ENCODE data around the gene LYAR.

The LYAR gene, protein sequence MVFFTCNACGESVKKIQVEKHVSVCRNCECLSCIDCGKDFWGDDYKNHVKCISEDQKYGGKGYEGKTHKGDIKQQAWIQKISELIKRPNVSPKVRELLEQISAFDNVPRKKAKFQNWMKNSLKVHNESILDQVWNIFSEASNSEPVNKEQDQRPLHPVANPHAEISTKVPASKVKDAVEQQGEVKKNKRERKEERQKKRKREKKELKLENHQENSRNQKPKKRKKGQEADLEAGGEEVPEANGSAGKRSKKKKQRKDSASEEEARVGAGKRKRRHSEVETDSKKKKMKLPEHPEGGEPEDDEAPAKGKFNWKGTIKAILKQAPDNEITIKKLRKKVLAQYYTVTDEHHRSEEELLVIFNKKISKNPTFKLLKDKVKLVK

GRCh38 chr4:4289941-4290850, at the start of gene LYAR, which contains the start of gene ZBTB49:
TSS of gene LYAR (minus strand) at chr4:4290154. CDS start at chr4:4283742, 6,412 bp downstream.
TSS of gene ZBTB49 (plus strand) at chr4:4290251. CDS start at chr4:4299946, 9,695 bp downstream.
- no peak for FAIRE-seq

DNA sequence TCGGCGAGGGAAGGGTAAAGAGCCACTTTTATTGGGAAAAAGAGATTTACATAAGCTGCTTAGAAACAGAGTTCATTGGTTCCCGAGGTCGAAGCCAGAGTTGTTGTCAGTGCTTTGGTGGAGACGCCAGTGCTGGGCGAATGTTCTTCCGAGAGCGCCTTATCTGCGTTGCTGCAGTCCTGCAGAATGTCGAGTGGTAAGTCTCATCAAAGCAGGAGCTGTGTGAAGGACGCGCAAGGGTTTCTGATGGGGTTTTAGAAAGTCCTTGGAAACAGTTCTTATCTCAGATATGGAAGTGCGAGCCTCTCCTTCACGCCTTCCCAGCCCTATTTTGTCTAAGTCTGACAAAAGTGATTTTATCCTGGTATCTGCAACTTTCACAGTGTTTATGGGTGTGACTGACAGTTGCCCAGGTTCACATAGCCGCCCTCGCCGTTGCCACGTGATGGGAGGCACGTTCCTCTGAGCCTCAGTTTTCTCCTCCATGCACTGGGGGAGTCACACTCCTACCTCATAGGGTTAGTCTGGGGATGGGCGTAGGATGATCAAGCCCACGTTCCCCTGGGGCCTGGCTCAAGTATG, 49.6 kb upstream of the LYAR start:
- FAIRE-seq: no peak

DNA sequence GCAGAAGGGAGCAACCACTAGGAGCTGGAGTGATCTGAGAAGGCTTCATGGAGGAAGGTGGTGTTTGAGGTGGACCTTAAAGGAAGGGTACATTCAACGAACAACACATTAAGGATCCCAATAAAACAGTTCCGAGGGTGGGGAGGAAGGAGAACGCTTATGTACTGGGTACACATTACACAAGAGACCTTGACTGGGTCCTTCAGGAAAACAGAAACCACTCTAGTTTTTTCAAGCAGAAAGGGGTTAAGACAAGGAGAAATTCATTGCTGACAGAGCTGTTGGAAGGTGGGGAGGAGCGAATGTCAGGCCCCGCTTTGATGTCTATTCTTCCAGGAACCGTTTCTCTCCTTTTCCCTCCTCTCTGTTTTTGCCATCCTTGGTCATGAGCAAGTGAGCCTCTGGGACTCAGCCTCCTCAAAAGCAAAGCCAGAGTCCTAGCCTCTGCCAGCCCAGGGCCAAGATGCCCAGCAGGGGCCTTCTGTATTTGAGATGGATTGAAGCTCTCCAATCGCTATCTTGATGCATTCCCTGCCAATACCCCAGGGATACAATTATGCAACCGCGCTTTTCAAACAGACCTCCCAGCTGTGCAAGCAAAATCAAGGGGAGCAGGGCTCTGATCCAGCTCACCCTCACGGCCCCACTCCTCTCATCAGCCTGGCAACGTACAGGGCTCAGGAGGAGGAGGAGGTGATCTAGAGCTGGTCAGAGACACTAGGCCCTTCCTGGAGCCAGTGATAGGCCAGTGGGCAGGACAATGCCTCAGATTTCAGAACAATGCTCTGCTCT, 48.5 kb upstream of the LYAR start:
- no peak for FAIRE-seq

- FAIRE-seq: peak; percentile 21
These were observed 45.0 kb upstream of the LYAR start for GRCh38 chr4:4334798-4335520.

DNA sequence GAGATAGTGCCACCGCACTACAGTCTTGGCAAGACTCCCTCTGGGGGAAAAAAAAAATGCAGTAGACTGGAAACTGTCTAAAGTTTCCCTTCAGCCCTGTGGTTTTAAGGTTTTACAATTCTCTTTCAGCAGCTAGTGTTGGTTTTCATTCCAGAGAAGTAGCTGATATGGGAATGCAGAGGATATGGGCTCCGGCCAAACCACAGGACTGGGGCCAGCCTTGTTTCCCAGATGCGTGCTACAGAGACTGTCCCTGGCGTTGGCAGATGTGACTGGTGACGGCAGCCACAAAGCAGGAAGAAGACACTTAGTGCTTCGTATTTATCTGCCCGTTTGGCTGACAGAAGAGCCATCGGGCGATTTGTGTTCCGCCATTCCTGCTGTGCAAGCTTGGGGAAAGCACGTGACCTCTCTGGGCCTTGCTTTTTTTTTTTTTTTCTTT, 43.3 kb upstream of the LYAR start:
- no peak for FAIRE-seq

DNA sequence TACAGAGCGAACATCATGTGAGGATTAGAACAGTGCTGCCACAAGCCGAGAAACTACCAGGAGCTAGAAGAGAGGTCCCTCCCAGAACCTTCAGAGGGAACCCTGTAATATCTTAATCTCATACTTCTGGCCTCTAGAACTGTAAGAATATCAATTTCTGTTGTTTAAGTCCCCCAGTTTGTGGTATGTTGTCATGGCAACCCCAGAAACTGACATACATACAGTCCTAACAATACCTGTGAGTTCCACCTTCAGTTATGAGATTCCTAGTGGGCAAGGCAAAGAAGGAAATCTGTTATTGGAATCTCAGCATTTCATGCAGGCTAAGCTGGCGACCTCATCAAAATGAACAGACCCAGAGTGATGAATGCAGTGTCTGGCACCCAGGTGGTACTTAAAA, 42.6 kb upstream of the LYAR start:
- no peak for FAIRE-seq

GRCh38 chr4:4330794-4331193, 40.8 kb upstream of the LYAR start:
- FAIRE-seq: no peak

DNA sequence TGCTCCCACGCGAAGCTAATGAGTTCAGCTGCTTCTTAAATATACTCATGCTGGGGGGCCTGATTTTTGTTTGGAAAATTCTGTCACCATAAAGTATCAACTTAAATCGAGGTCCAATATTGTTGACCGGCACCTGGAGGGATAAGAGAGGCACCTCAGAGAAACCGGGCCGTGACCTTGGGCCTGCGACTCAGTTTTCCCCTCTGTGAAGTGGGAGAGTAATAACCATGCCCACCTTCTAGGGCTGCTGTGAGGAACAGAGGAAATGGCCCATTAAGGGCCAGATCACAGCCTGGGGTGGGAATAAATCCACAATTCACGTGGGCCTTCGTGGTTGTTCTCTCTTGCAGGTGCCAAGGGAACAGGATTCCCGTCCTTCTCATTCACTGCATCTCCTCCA, 39.5 kb upstream of the LYAR start:
- FAIRE-seq: no peak

DNA sequence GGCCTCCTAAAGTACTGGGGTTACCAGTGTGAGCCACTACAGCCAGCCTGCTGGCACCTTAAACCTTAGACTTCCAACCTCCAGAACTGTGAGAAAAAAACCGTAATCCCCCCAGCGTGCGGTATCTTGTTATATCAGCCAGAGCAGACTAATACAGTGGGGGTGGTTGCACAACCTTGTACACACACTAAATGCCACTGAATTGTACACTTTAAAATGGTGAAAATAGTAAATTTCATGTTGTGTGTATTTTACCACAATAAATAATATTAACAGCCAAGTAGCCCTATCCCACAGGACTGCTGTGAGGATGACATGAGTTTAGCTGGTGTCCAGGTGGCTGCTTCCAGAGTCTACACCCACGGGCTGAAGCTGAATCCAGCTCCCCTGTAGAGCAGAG, 38.9 kb upstream of the LYAR start:
- no peak for FAIRE-seq

GRCh38 chr4:4328206-4328605, 38.3 kb upstream of the LYAR start:
- FAIRE-seq: no peak

- no peak for FAIRE-seq
These were observed 37.7 kb upstream of the LYAR start for GRCh38 chr4:4327652-4328121.

GRCh38 chr4:4326166-4326565, 36.2 kb upstream of the LYAR start:
- no peak for FAIRE-seq

- no peak for FAIRE-seq
These were observed 35.4 kb upstream of the LYAR start for GRCh38 chr4:4325321-4325720.

DNA sequence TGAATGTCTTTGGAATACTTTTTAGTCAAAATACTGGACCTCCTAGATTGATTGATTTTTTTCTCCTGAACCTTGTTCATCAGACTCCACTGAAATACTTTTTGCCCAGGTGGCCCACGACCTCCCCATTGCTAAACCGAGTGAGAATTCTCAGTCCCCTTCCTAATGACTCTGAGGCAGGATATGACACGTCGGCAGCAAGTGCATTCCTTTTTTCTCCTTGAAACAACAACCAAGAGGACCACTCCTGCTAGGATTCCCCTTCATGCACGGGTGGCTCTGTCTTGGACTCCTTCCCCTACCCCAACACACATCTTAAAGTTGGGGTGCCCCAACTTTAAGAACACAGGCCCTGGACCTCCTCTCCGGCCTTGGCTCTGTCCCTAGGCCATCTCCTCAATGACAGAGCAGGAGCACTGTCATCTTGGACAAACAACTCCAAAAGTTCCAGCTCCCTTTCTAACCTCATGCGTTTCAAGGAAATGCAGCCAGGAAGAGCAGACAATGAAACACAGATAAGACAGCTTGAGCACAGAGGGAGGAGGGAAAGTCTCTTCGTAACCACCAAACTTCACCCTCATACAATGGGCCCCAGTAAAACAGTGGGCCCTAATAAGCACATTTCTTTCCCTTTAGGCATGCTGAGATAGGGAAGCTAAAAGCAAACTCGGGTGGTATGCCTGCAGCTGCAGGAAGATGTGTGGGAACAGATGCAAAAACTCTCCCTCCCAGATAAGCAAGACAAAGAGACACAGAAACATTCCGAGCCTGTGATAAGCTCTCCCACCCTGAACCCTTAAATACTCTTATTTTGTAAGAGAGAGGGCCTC, 34.0 kb upstream of the LYAR start:
- FAIRE-seq: no peak

DNA sequence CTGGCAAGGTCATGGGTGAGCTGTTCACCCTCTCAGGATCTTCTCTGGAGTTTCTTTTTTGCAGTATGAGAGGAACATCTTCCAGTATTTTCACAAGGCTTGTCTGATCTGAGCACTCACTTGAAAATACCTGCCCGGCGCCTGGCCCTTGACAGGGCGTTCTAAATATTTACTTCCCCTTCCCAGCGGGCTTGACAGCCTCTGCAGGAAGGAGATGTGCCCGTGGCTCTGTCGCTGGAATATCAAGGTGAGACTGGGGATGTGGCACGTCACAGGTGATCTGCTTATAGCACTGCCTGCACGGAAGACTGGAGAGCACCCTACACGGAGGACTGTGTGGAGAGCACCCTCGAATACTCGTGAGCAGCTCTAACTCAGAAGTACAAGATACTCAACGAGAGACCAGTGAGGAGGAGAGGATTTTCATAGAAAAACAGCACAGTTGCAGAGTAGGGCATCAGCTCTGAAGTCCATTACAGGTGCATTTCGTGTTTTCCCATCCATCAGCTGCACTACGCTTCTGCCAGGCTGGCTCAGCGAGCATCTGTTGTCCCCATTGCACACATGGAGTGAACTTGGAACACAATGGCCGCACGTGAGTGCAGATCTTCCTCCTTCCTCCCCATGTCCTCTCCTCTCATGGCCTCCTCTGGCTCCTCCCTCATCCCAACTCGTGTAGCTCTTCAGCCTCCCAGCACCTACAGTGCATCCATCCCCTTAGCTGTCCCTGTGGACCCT, 32.2 kb upstream of the LYAR start:
- no peak for FAIRE-seq

GRCh38 chr4:4320951-4321714, 31.2 kb upstream of the LYAR start:
- no peak for FAIRE-seq

- no peak for FAIRE-seq
These were observed 30.6 kb upstream of the LYAR start for GRCh38 chr4:4320528-4320927.

- no peak for FAIRE-seq
These were observed 27.7 kb upstream of the LYAR start for GRCh38 chr4:4317496-4318232.

DNA sequence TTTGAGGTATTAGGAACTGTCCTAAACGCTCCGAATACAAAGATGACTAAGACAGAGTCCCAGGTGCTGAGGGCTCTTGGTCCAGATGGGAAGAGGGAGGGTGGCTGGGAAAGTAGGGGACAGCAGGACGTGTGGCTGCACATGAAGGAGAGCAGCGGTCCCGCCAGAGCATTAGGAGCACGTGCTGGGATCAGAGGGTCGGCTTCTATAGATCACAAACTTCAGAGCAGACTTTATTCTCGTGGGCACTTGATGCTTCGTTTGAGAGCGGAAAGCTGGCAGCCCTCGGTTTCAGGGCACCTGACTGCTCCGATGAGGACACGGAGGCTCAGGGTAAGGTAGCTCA, 26.2 kb upstream of the LYAR start:
- FAIRE-seq: no peak

Data from colon (tissue), 2 donors.